Peyer's patch (tissue), 4 donors: ENCODE measurements around the gene AGAP1.

Experiments used
- POLR2A ChIP-seq, 2 donors: fragments of 450-650 bp; IDR thresholded peaks; one replicate each; pipeline ENCODE4 v1.5.1; 2017; ENCODE audit warnings: antibody characterized with exemption in 2 of 2, mild to moderate bottlenecking in 2 of 2, moderate library complexity in 2 of 2
- TF ChIP-seq, protein P1 (sequence below), 6 experiments: fragments of 450-650 bp in 4 of 6; fragments of 200-600 bp in 2 of 6; sonication (generic) in 1 of 6; IDR thresholded peaks; one replicate each; pipeline ENCODE4 v1.5.1; 2017 to 2019; ENCODE audit warnings: antibody characterized with exemption in 6 of 6, mild to moderate bottlenecking in 3 of 6, moderate library complexity in 1 of 6

DNA sequence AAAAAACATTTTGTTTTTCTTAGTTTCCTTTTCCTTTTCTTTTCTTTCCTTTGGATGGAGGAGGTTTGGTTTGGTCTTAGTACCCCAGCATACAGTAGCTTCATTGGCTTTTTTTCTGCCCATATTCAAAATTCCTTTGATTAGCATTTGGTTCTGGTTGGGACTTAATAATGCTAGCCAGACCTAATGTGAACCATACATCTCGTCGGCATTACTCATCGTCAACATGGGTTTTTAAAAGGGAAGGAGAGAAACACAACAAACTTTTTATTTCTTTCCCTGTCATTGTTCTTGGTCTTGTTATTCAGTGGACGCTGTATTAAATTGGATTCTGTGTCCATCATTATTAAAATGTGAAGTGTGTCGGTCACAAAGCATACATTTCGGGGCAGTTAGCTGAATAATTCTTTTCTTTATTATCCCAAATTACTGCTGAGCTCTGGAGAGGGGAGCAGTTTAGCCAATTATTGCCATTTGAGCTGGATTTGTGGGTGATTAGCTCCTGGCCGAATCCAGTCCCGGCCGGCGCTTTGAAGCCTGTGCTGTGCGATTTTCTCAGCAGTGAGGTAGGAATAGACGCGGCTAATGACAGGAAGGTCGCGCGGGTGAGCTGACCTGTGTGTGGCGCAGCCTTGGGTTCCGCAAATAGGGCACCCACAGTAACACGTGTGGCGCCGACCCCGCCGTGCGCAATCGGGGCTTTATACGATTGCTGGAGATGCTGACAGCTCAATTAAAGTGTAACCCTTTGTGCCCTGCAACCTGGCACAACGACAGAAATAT lies 371.1 kb downstream of the AGAP1 start:
- TF ChIP-seq, protein P1, sequence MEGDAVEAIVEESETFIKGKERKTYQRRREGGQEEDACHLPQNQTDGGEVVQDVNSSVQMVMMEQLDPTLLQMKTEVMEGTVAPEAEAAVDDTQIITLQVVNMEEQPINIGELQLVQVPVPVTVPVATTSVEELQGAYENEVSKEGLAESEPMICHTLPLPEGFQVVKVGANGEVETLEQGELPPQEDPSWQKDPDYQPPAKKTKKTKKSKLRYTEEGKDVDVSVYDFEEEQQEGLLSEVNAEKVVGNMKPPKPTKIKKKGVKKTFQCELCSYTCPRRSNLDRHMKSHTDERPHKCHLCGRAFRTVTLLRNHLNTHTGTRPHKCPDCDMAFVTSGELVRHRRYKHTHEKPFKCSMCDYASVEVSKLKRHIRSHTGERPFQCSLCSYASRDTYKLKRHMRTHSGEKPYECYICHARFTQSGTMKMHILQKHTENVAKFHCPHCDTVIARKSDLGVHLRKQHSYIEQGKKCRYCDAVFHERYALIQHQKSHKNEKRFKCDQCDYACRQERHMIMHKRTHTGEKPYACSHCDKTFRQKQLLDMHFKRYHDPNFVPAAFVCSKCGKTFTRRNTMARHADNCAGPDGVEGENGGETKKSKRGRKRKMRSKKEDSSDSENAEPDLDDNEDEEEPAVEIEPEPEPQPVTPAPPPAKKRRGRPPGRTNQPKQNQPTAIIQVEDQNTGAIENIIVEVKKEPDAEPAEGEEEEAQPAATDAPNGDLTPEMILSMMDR (IDR thresholded peaks at IDR 0.05) = no peak
- TF ChIP-seq POLR2A (IDR thresholded peaks at IDR 0.05) = no peak
